ENCODE results near the gene BCL7A.
"Not testable (repeated sequence)": the region's sequence is repeated elsewhere in the genome, so short reads cannot be mapped to it uniquely, and the experiment has no call there.

Gene BCL7A

GRCh38 chr12:122099856-122100255 is 78.2 kb downstream of the BCL7A start:
- intact Hi-C loops (cut with DNase I; ENCODE audit: low total_unique reads): no loop called here
- Histone ChIP-seq H3K4me3 (no peak overlapping the region), H3K27ac (peak overlapping the region; percentile 17 to 80), H3K36me3 (no peaks in the 10 kb centered on the region), H3K9me3 (no peaks in the 10 kb centered on the region), H3K27me3 (no peaks in the 10 kb centered on the region), H3K4me1 (peaks cover 4 to 61% (median 38%) of the 10 kb centered on the region in 4 donors)
- no peak for DNase-seq
- TF ChIP-seq CTCF (IDR thresholded peaks at IDR 0.05): no peak

GRCh38 chr12:122100568-122100967 is 78.9 kb downstream of the BCL7A start:
- H3K36me3 ChIP-seq: no peaks in the 10 kb centered on the region
- H3K4me3 ChIP-seq: no peak overlapping the region
- H3K27ac ChIP-seq: no peak overlapping the region
- H3K4me1 ChIP-seq: peaks cover 4 to 60% (median 35%) of the 10 kb centered on the region in 4 donors
- TF ChIP-seq CTCF (IDR thresholded peaks at IDR 0.05): no peak
- H3K27me3 ChIP-seq: no peaks in the 10 kb centered on the region
- DNase-seq: no peak
- no peaks in the 10 kb centered on the region for H3K9me3 ChIP-seq
- intact Hi-C loops (cut with DNase I; ENCODE audit: low total_unique reads): no loop called here

- no peak for DNase-seq
- Histone ChIP-seq H3K27ac (no peak overlapping the region), H3K36me3 (no peaks in the 10 kb centered on the region), H3K27me3 (no peaks in the 10 kb centered on the region), H3K4me1 (peaks cover 4 to 59% (median 39%) of the 10 kb centered on the region in 4 donors), H3K4me3 (no peak overlapping the region), H3K9me3 (no peaks in the 10 kb centered on the region)
- TF ChIP-seq CTCF (IDR thresholded peaks at IDR 0.05): no peak
- intact Hi-C loops (cut with DNase I; ENCODE audit: low total_unique reads): no loop called here
These were observed 80.6 kb downstream of the BCL7A start for GRCh38 chr12:122102331-122102730.

GRCh38 chr12:122104844-122105243 is 83.2 kb downstream of the BCL7A start:
- Histone ChIP-seq H3K36me3 (no peaks in the 10 kb centered on the region), H3K27ac (no peak overlapping the region), H3K27me3 (no peaks in the 10 kb centered on the region), H3K4me1 (peaks cover 0 to 52% (median 18%) of the 10 kb centered on the region in 4 donors), H3K9me3 (no peaks in the 10 kb centered on the region), H3K4me3 (no peak overlapping the region)
- no peak for DNase-seq
- intact Hi-C loops (cut with DNase I; ENCODE audit: low total_unique reads): no loop called here
- TF ChIP-seq CTCF (IDR thresholded peaks at IDR 0.05): no peak

GRCh38 chr12:122105496-122105895 is 83.8 kb downstream of the BCL7A start:
- H3K27ac ChIP-seq; intact Hi-C loops (cut with DNase I; ENCODE audit: low total_unique reads); H3K4me3 ChIP-seq; H3K9me3 ChIP-seq; H3K27me3 ChIP-seq; DNase-seq; H3K36me3 ChIP-seq: not testable (repeated sequence)
- H3K4me1 ChIP-seq: peaks cover 0 to 47% (median 16%) of the 10 kb centered on the region in 4 donors

GRCh38 chr12:122106843-122107242 is 85.2 kb downstream of the BCL7A start:
- DNase-seq: no peak
- Histone ChIP-seq H3K27ac (no peak overlapping the region), H3K36me3 (no peaks in the 10 kb centered on the region), H3K9me3 (no peaks in the 10 kb centered on the region), H3K4me3 (no peak overlapping the region), H3K27me3 (no peaks in the 10 kb centered on the region), H3K4me1 (peaks cover 0 to 39% (median 19%) of the 10 kb centered on the region in 4 donors)
- intact Hi-C loops (cut with DNase I; ENCODE audit: low total_unique reads): no loop called here
- TF ChIP-seq CTCF (IDR thresholded peaks at IDR 0.05): no peak
